Left ventricle myocardium inferior (tissue), 1 donor: ENCODE results near the gene SLC9C2. TPM values are rescaled to one million over a fixed set of nuclear protein-coding genes. Genes with fewer than 3 reads are reported as not detected.

Experiments used
- DNase-seq: peaks from one replicate; pipeline ENCODE4 v3.0.0-alpha.2; 2020
- H3K27ac ChIP-seq: fragments of 200-600 bp; replicated peaks from 2 replicates; pipeline ENCODE4 v1.8.0; 2021
- H3K27me3 ChIP-seq: fragments of 200-600 bp; 2 replicates; pipeline ENCODE4 v1.8.0; 2021; ENCODE audit warnings: low read depth
- H3K36me3 ChIP-seq: fragments of 200-600 bp; 2 replicates; pipeline ENCODE4 v1.8.0; 2021
- H3K4me1 ChIP-seq: fragments of 200-600 bp; 2 replicates; pipeline ENCODE4 v1.8.0; 2021
- H3K4me3 ChIP-seq: fragments of 200-600 bp; 2 replicates; pipeline ENCODE4 v1.8.0; 2021; ENCODE audit warnings: mild to moderate bottlenecking, moderate library complexity
- H3K9me3 ChIP-seq: fragments of 200-600 bp; replicated peaks from 2 replicates; pipeline ENCODE4 v1.8.0; 2021
- intact Hi-C: fragments of 100-400 bp; cut with micrococcal nuclease; formaldehyde crosslinking; loops from one replicate; pipeline ENCODE4 v1.11.0; 2022
- total RNA-seq: library from RNA; stranded (reverse); fragmentation: NEBNext Ultra II Directional; extraction: Animal tissue kit (Norgen Biotek cat#: 25700); gene quantifications from one replicate; pipeline ENCODE4 v1.2.1, GENCODE V29; 2021
- TF ChIP-seq, protein P1 (sequence below): fragments of 200-600 bp; IDR thresholded peaks from 2 replicates; pipeline ENCODE4 v1.8.0; 2021; ENCODE audit warnings: antibody characterized with exemption, mild to moderate bottlenecking, borderline replicate concordance
- donor health status: DM: no; HTN: yes; CAD: no; lungs with severe emphysema.

Gene SLC9C2
- total RNA-seq, 1 donor from 2014 or later, result not detected

DNA sequence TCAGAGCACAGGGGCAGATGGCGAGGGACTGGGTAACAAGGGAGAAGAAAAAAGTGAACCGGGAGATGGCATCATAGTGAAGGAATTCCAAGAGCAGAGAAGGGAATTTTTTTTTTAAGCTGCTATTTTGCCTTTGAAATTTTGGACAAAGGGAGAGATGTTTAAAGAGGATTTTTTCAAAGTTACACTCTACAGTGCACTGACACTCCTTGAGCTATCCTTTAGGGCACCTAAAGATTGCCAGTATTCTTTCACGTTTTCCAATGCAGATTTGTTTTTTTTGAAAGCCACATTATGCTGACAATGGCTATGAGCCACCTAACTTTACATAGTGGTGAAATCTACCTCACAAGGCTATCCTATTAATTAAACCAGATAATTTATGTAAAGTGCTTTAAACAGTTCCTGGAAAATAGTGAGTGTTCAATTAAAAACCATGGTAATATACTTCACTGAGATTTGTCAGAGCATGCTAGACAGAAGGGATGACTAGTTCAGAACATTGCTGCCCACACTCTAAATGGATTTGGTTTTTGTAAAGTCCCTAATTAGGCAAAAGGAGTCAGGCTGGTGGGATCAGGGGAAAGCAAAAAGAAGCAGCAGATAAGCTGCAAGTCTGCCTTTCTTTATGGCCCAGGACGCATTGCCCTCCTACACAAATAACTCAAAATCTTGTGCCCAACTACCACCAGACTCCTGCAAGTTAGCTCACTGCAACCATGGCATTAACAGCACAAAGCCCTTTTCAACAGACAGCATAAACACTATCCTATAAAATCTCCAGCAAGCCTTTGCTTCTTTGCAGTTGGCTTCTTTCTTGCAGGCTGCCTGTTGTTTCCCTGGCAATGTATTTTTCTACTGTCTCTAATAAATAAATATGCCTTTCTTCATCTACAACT is 71.8 kb downstream of the SLC9C2 start:
- intact Hi-C loops, result no loop called here
- Histone ChIP-seq H3K36me3 (no peaks in the 10 kb centered on the region), H3K27ac (no peak overlapping the region), H3K27me3 (no peaks in the 10 kb centered on the region), H3K9me3 (no peaks in the 10 kb centered on the region), H3K4me1 (peaks cover 10% of the 10 kb centered on the region), H3K4me3 (no peak overlapping the region)
- DNase-seq, result no peak
- TF ChIP-seq, protein P1, sequence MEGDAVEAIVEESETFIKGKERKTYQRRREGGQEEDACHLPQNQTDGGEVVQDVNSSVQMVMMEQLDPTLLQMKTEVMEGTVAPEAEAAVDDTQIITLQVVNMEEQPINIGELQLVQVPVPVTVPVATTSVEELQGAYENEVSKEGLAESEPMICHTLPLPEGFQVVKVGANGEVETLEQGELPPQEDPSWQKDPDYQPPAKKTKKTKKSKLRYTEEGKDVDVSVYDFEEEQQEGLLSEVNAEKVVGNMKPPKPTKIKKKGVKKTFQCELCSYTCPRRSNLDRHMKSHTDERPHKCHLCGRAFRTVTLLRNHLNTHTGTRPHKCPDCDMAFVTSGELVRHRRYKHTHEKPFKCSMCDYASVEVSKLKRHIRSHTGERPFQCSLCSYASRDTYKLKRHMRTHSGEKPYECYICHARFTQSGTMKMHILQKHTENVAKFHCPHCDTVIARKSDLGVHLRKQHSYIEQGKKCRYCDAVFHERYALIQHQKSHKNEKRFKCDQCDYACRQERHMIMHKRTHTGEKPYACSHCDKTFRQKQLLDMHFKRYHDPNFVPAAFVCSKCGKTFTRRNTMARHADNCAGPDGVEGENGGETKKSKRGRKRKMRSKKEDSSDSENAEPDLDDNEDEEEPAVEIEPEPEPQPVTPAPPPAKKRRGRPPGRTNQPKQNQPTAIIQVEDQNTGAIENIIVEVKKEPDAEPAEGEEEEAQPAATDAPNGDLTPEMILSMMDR, result no peak

DNA sequence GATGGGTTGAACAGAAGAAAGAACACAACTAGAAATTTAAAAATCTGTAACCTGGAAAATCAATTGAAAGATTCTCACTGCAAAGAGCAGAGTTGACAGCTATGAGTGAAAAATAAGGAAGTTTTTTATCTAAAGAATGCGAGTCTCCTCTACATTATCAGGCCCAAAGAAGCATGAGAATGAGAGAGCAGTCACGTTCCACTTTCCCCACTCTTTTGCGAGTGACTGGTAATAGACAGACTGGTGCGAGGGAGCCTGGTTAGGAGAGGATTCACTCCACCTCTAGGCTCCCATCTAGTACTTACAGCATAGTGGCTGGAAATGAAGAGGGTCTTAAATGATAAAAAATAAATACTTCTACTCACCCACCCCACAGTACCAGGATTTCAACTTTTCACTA is 73.8 kb downstream of the SLC9C2 start:
- intact Hi-C loops, result no loop called here
- TF ChIP-seq, protein P1, result no peak
- H3K27me3 ChIP-seq, result no peaks in the 10 kb centered on the region
- no peak for DNase-seq
- no peak overlapping the region for H3K27ac ChIP-seq
- H3K9me3 ChIP-seq, result no peaks in the 10 kb centered on the region
- H3K36me3 ChIP-seq, result no peaks in the 10 kb centered on the region
- H3K4me1 ChIP-seq, result peaks cover 10% of the 10 kb centered on the region
- no peak overlapping the region for H3K4me3 ChIP-seq

DNA sequence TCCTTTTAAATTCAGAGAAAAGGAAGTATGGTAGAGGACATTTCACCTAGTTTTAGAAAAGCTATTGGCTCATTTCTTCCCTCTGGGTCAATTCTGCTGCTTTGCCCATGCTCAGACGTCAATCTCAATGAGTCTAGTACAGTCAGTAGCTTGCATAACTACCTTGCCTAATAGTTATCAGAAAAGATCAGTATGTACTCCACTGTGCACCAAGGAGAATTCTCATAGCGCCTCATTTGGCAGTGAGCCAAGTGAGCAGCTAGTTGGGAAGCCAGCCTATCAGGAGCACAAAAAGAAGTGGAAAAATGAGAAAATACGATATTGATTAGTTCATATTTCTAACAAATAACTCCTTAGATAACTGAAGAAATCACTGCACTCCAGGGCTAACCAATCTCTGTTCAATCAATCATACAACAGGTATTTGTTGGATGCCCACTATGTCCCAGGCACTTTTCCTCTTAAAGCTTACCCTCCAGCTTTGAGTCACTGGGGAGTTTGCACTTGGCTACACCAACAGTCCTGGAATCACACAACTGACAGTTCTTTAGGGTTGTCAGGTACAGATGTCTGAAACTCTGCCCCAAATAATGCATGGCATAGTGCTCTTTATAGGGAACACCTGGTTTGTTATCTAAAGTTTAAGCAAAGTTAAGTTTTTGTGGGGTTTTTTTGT is 75.6 kb downstream of the SLC9C2 start:
- DNase-seq, result no peak
- Histone ChIP-seq H3K27me3 (no peaks in the 10 kb centered on the region), H3K36me3 (no peaks in the 10 kb centered on the region), H3K4me1 (peaks cover 10% of the 10 kb centered on the region), H3K9me3 (no peaks in the 10 kb centered on the region), H3K27ac (no peak overlapping the region), H3K4me3 (no peak overlapping the region)
- TF ChIP-seq, protein P1, result no peak
- intact Hi-C loops, result no loop called here

DNA sequence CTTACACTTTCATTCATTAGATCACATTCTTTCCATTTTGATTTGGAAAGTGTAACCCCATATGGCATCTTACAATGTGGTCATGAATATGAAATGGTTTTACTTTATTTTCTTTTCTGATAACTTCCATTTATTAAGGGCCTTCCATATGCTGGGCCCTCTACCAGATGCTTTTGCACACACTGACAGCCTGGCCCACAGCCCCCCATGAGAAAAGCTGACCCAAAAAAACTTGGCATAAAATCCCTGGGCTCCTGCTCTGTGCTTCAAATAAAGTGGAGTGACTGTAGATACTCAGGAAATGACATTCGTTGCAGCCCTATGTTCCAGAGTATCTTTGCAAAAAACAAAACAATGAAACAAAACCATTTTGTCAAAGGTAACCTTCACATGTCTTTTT is 76.9 kb downstream of the SLC9C2 start:
- Histone ChIP-seq H3K4me3 (no peak overlapping the region), H3K36me3 (no peaks in the 10 kb centered on the region), H3K9me3 (no peaks in the 10 kb centered on the region), H3K4me1 (peaks cover 10% of the 10 kb centered on the region), H3K27ac (no peak overlapping the region), H3K27me3 (no peaks in the 10 kb centered on the region)
- TF ChIP-seq, protein P1, result no peak
- no peak for DNase-seq
- intact Hi-C loops, result no loop called here

DNA sequence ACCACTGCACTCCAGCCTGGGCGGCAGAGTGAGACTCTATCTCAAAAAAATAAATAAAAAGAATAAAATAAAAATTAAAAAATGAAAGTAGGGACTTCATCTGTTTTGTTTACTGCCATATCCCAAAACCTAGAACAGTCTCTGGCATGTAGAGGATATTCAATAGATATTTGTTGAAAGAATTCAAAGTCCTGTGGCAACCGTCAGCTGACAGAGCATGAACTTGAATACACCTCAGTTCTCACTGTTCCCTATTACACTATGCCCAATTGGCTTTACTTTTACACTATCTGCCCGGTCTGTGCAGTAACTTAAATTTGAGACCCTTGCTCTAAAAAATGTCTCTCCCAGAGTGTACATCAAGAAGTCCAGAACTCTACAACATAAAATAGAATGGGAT is 79.5 kb downstream of the SLC9C2 start:
- Histone ChIP-seq H3K4me3 (no peak overlapping the region), H3K27me3 (no peaks in the 10 kb centered on the region), H3K36me3 (no peaks in the 10 kb centered on the region), H3K4me1 (peaks cover 10% of the 10 kb centered on the region), H3K9me3 (no peaks in the 10 kb centered on the region), H3K27ac (no peak overlapping the region)
- TF ChIP-seq, protein P1, result no peak
- intact Hi-C loops, result no loop called here
- DNase-seq, result no peak
